Urothelium cell line (cell line): Measurements from ENCODE around the gene KATNB1.

Experiments used
- DNase-seq: peaks from one replicate; pipeline ENCODE4 v3.0.0; 2011; ENCODE audit warnings: low spot score, mixed read lengths
- FAIRE-seq: peaks from 2 replicates; lab custom pipeline; 2011; peaks lifted over from hg19 to GRCh38; lab: Jason Lieb, UNC

The KATNB1 gene

DNA sequence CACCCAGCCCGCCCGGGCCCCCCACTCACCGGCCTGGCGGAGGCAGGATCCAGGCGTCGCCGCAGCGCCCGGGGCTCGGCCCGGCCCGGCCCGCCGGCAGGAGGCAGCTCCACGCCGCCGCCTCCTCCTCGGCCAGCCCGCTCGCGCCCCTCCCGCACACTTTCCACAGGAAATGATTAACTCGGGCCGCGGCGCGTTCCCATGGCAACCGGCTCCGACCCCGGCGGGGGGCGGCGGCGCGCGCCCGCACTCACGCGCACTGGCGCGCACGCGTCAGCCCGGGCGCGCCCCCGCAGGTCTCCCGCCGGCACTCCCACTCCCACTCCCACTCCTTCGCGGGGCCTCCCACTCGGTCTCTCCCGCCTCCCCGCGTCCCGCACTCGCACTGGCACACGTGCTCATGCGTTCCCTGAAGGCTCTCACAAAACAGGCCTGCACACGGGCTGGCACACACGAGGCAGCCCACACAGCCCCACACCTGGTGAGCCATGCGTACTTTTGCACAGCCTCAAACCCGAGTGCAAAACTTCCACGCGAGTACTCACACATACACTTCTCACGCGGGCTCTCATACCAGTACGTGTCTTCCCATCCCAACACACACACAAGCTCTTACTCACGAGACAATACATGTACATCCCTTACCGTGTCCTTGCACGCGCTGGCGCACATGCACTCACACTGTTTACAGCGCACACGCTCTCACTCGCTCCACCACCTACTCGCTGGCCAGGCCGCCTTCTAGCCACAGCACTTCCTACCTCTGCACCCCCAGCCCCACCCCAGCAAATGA is 67.0 kb downstream of the KATNB1 start, which contains the start of gene KIFC3:
TSS of gene KIFC3 (minus strand) at position 151 of the 793 bp plus-strand sequence. CDS start 4,248 bp downstream, outside the sequence.
- DNase-seq: peak; percentile 90
- peak; percentile 46 for FAIRE-seq

DNA sequence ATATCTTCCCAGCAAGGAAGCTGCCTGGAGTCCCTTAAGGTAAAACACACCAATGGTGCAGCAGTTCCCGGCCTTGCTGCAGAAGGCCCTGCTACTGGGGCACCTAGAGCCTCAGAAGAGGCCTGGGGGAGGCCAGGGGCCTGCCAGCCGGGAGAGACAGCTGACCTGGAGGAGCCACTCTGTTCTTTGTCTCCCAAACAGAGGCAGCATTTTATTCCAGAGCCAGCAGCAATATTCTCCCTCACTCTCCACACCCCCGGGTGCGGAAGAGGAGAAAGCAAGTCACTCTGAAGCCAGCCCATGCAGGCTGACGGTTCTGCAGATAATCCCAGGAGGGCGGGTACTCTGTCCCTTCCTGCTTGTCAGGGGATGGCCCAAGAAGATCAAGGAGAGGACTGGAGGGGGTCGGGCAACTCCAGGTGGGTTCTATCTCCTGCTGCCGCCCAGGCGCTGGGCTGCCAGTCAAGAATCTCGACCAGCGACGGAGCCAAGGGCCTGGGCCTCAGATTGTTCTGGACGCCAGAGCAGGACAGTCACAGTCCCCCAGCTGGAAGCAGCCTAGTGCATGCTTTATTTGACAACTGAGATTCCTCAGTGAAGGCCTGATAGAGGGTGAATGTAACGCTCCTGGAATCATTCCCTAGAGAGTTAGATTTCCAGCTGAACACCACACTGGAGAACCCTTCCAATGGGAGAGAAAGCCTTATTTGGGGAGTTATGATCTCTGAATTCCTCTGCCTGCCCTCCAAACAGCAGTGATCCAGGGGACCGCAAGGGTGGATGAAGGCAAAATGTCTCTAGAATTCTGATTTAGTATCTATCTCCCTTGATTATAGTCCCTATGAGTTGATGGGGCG is 67.8 kb downstream of the KATNB1 start:
- DNase-seq (no peak), FAIRE-seq (no peak)

DNA sequence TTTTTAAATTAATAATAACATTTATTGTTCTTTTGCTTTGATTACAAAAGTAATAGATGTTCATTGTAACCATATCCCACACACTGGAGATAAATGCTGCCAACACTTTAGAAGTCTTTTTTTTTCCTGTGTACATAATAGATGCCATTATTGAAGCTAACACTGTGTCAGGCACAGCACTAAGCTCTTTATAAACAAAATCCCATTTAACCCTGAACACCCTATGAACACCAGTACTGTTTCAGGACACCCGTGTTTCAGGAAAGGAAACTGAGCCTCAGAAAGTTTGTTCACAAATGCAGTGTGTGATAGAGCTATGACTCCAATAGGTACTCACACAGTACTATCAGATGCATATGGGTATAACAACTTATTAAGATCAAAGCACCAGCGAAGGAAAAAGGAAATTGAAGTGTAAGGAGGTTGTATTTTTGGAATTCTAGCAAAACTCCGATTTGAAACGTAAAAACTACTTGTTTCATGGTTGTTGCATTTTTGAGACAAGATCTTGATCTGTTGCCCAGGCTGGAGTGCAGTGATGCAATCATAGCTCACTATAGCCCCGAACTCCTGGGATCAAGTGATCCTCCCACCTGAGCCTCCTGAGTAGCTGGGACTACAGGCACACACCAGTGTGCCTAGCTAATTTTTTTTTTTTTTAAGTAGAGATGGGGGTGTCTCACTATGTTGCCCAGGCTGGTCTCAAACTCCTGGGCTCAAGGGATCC is 68.7 kb downstream of the KATNB1 start:
- DNase-seq: no peak

DNA sequence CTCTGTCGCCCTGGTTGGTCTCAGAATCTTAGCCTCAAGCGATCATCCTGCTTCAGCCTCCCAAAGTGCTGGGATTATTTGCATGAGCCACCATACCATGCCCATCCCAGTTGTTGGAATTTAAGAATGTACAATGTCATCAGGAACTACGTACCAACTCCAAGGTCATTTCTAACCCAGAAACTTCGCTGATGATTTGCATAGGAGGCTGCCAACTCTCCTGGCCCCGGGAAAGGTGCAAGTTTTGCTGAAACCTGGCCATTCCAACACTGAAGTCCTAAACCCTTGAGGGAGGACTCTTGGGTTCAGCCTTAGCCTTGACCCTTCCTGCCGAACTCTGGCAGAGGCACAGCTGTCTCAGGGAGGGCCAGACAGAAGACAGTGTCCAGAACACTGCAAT is 69.6 kb downstream of the KATNB1 start:
- DNase-seq (no peak), FAIRE-seq (no peak)

More for the DNA sequence above, 68.7 kb downstream of the KATNB1 start:
- FAIRE-seq: no peak
